ENCODE results near the gene GTPBP6.

GRCh38 chrX:290476-291166 lies 28.0 kb downstream of the GTPBP6 start:
- TF ChIP-seq POU6F1 (CRISPR knock-in tag; IDR thresholded peaks at IDR 0.05; ENCODE audit: borderline replicate concordance, low read depth) (no peak), CSDC2 (CRISPR knock-in tag; IDR thresholded peaks at IDR 0.05) (no peak), BACH2 (CRISPR knock-in tag; IDR thresholded peaks at IDR 0.05; ENCODE audit: borderline replicate concordance) (no peak), ZNF8 (CRISPR knock-in tag; IDR thresholded peaks at IDR 0.05) (no peak), ZFP30 (CRISPR knock-in tag; IDR thresholded peaks at IDR 0.05) (no peak)

Data from SK-N-SH treated with all-trans-retinoic acid at 6 μM for 48 hours (cell line).